HG03571 (cell line): ENCODE measurements around the gene ZNF280B.
"Not testable (repeated sequence)": the region's sequence is repeated elsewhere in the genome, so short reads cannot be mapped to it uniquely, and the experiment has no call there.

ENCODE experiments used
- ATAC-seq: cut with Tn5 transposase; IDR thresholded peaks from one replicate; pipeline ENCODE4 v1.9.1; 2021; ENCODE audit not compliant: unreplicated experiment

The ZNF280B gene

DNA sequence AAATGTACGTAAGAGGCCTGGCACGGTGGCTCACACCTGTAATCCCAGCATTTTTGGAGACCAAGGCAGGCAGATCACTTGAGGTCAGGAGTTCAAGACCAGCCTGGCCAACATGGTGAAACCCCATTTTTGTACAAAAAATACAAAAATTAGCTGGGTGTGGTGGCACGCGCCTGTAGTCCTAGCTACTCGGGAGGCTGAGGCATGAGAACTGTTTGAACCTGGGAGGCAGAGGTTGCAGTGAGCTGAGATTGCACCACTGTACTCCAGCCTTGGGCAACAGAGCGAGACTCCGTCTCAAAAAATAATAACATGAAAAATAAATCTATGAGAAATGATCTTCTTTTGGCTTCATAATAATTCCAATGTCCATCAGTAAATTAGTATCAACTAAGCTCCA lies 2.3 kb upstream of the ZNF280B start:
- not testable (repeated sequence) for ATAC-seq

DNA sequence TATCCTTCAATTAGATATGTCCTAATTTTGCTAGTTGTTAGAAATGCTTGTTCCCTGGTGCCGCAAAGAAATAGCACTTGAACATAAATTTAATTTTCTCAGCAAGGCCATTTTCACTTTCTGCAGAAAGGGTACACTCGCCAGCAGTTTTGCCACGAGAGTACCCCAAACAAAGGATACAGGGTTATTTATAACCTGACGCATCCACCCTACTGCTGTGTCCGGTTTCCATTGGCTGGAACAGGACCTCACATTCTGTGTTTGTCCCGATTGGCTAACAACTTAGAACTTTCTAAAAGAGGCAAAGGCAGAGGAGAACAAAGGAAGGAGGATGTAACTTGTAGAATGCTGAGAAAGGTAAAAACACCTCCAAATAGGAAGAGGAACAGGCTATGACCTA lies 1.4 kb upstream of the ZNF280B start:
- not testable (repeated sequence) for ATAC-seq

DNA sequence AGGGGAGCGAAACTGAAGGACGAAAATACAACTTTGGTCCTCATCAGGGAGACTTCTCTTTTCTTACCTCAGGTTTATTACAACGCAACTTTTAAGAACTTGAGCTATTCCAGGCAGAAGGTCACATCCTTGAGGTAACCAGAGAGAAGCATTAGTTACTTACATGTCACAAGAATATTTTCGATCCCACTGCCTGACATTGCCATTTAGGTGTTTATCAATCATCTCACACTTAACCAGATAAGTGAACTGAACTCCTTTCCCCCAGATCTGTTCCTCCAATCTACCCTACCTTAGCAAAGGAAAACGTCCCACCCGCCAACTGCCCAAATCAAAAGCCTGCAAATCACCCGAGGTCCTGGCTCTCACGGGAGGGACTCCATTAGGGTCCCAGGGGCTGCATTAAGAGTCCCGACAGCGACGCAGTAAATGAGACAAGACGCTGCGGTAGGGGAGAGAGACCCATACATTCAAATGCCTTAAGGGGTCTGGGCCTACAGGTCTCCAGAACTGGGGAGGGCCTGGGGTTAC lies 734 bp downstream of the ZNF280B start:
- ATAC-seq, result no peak

DNA sequence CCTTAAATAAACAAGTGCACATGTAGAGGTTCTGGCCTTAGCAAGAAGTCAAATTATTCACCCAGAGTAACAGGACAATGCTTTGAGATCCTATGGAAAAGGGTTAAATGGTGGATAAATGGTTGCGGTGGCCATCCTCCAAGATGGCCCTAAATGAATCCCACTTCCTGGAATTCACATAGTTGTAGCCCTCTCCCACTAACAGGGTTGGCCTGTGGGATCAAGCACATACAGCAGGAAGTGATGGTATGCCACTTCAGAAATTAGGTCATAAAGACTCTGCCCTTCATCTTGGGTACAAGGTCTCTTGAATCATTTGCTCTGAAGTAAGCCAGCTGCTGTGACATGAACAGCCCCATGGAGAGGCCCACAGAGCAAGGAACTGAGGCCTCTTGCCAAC lies 1.8 kb downstream of the ZNF280B start:
- no peak for ATAC-seq

DNA sequence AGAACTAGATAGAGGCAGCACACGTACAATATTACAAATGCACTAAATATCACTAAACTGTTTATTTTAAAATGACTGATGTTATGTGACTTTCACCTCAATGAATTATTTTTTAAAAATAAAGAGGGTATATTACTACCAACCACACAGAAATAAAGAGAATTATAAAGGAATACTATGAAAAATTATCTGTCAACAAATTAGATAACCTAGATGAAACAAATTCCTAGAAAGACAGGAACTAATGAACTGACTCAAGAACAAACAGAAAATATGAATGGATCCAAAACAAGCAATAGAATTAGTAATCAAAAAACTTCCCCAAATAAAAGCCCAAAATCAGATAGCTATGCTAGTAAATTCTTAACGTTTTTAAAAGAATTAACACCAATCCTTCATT lies 10.3 kb downstream of the ZNF280B start:
- ATAC-seq, result no peak

DNA sequence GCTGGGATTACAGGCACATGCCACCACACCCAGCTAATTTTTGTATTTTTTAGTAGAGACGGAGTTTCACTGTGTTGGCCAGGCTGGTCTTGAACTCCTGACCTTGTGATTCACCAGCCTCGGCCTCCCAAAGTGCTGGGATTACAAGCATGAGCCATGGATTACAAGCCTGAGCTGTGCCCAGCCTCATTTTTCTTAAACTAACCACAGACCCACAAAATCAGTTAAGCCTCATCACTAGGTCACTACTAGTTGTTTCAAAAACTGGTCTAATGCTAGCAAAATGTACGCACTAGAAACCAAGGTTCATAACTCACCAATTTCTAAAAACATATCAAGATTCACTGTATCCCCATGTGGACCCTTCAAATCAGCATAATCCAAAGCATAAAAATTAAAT lies 17.0 kb downstream of the ZNF280B start:
- ATAC-seq, result not testable (repeated sequence)

DNA sequence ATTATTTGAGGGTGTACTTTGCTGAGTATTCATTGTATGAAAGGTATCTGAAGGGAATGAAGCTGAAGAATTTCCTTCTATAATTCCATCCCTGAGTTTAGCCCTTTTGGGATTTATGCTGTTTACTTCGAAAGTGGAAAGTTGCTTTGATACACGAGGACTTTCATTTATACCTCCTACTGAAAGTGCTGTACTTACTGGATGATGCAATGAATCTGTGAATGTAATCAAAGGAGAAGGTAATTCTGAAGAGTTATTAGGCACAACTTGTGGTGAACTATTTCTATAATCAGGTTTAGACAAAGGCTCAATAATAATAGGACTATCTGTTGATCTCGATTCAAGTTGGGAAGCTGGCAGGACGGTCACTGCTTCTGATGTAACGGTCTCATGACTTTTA lies 19.8 kb downstream of the ZNF280B start:
- ATAC-seq, result no peak

DNA sequence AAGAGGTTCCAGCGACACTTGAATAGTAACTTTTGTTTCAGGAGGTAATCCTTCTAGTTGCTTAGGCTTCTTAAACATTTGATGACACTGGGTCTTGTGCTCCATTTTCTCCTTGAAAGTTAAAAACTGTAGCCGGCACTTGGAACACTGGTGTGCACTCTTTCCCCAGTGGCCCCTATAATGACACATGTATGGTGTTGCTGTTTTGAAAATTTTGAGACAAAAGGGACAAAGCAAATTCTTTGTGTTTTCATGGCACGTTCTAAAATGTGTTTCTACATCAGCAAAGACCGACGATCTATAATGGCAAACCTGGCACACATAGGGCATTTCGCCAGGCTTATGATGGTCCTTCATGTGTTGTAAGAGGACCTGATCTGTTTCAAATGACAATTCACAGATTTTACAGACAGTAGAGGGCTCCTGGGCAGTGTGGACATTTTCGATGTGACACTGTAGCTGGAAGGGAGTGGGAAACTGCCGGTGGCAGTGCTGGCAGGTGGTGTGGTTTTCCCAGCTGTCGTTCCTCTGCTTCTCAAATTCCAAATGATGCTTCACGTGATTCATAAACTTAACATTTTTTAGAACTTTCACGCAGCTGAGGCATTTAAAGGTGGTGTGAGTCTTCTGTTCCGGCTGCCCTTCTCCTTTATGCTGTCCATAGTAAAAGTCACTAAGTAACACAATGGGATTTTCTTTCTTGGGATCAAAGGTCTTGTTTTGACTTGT lies 20.5 kb downstream of the ZNF280B start:
- no peak for ATAC-seq

DNA sequence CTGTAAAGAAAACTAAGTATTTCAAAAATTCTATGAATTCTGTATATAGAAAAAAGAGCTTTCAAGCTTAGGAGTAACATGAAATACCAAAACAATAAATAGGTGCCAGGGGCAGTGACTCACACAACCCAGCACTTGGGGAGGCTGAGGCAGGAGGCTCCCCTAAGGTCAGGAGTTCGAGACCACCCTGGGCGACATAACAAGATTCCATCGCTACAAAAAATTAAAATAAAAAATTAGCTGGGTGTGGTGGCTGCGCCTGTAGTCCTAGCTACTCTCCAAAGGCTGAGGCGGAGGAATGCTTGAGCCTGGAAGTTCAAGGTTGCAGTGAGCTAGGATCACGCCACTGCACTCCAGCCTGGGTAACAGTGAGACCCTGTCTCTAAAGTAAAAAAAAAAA lies 21.5 kb downstream of the ZNF280B start:
- ATAC-seq, result no peak

DNA sequence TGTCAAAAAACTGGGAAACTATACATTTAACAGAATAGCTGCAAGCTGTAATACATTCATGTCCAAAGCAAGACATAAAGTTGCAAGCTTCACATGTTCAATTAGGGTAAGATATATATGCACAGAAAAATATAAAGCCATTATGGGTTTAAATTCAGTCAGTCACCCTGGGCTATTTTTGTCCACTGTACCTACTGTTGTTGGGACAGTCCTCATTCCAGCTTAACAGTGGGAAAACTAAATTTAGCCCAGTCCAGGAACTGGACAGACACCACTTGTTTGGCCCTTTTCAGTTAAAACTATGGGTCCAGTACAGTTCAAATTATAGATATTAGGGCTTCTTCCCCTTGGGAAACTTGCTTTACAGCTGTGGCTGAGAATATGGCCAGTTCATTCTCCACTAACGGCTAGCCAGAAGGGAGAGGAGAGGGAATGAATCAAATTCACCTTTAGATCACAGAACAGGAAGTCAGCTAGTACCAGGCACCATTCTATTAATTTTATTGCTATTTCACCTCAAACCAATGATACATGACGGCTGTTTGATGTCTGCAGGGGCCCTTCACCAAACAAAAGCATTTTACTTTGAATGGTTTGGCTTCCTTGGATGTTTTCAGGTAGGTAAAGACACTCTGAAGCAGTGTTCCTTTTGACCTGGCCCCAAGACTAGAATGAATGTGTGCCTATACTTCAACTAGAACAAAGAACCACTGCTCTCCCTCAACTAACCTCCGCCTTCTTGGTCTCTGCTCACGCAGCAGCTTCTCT lies 22.2 kb downstream of the ZNF280B start:
- no peak for ATAC-seq

DNA sequence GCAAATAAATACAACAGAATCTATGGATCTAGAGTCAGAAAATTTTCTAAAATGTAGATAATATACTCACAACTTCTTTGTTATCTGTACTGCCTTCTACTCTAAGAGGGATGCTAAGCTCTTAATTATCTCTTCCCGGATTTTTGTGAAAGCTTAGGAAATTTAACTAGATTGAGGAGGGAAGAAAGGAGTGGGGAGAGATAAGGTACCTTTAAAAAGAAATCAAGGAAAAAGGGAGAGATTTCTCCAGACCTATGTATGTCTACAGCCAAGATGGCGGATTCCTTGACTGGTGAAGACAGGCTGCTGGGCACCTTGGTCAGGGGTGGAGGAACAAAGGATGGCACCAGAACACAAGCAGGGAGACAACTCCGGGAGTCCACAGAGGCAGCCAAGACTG lies 23.0 kb downstream of the ZNF280B start:
- no peak for ATAC-seq

DNA sequence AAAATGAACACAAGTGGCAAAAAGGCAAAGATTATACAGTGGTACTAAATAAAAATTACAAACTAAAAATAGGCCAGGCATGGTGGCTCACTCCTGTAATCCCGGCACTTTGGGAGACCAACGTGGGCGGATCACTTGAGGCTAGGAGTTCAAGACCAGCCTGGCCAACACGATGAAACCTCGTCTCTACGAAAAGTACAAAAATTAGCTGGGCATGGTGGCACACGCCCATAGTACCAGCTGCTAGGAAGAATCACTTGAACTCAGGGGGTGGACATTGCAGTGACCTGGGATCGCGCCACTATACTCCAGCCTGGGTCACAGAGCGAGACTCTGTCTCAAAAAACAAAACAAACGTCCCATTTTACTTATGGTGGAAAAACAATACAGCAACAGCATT lies 24.5 kb downstream of the ZNF280B start:
- no peak for ATAC-seq

DNA sequence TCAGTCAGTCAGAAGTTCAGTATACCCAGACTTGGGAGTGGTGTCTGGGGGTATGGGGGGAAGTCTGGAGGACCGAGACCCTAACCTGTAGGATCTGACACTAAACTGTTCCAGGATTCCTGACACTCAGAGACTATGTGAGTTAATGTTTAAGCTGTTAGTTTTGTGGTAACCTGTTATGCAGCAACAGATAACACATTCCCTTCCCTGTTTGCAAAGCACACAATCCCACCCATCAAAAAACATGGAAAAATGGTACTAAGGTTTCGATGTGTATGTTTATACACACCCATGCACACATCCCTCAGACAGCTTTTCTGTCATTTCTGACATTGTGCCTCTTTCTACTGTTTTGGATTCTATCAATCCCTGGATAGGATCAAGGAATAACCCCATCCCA lies 27.6 kb downstream of the ZNF280B start:
- ATAC-seq, result no peak

DNA sequence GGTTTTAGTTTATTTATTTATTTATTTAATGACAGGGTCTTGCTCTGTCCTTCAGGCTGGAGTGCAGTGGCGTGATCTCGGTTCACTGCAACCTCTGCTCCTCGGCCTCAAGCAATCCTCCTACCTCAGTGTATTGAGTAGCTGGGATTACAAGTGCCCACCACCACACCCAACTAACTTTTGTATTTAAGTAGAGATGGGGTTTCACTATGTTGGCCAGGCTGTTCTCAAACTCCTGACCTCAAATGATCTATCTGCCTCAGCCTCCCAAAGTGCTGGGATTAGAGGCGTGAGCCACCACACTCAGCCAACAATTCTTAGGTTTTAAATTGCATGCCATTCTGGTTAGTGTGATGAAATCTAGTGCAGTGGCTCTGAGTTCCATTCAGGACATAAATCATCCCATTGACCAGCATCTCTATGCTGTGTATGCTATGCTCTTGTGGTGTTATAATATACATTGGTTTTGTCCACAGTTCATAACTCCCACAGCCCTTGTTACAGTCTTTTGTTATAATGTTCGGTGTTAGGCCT lies 28.5 kb downstream of the ZNF280B start:
- ATAC-seq, result no peak

DNA sequence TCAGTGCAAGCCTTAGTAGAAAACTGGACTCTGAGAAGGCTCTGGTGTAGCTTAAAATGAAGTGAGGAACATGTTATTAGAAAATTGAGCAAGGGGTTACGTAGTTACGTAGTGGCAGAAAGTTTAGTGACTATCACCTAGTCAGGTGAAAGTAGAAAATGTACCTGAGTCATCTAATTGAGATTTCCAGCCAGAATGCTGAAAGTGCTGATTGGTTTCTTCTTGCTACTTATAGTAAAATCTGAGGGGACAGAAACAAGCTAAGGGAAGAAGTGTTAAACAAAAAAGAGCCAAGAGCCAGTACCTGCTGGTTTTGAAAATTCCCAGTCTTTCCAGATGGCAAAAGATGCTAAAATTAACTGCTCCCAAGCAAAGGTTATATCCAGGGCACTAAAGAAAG lies 29.4 kb downstream of the ZNF280B start:
- no peak for ATAC-seq

DNA sequence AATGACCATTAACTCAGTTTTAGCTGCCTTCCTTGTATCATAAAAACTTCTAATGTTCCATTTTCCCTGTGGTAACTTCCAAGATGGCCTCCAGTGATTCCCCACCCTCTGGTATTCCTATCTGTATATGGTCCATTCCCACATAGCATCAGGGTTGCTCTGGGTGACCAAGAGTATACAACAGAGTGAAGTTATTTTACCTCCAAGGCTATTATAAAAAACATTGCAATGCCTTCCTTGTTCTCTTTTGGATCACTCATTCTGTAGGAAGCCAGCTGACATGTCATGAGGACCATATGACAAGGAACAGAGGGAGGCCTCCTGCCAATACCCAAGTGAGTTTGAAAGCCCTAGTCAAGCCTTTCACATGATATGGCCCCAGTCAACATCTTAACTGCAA lies 30.1 kb downstream of the ZNF280B start:
- no peak for ATAC-seq

DNA sequence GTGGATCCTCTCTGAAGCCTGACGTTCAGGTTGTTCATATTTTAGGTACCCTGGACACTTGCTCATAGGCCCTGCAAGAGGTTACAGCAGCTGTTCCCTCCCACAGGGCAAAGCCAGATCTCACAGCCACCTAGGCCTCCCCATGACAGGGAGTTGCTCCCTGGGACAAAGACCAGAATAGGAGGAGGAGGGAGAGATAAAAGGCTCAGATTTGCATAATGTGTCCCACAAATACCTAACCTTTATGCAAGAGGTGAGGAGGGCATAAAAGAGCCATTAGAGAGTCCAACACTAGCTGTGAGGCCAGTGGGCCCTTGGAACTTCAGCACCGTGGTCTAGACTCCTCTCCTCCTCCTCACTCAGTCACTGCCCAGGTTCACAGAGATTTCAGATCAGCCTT lies 33.8 kb downstream of the ZNF280B start:
- ATAC-seq, result no peak

DNA sequence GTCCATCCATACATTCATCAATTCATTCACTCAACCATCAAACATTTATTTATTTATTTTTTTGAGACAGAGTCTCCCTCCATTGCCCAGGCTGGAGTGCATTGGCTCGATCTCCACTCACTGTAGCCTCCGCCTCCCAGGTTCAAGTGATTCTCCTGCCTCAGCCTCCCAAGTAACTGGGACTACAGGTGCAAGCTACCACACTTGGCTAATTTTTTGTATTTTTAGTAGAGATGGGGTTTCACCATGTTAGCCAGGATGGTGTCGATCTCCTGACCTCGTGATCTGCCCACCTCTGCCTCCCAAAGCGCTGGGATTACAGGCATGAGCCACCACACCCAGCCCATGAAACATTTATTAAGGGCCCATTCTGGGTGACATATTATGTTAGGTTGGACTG lies 37.4 kb downstream of the ZNF280B start:
- ATAC-seq, result not testable (repeated sequence)

DNA sequence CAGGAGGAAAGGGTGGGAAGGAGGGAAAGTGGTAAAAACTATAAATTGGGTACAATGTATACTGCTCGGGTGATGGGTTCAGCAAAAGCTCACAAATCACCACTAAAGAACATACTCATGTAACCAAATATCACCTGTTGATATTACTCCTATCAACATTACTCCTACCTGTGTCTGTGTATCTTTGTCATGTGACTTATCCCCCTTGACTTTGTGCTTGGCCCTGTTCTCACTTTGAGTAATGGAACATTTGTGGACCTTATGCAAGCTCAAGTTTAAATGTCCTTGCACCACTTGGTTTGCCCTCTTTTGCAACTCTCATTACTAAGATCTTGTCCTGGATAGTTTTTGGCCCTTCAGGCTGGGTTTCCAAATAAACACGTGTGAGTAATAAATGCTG lies 39.0 kb downstream of the ZNF280B start:
- no peak for ATAC-seq

DNA sequence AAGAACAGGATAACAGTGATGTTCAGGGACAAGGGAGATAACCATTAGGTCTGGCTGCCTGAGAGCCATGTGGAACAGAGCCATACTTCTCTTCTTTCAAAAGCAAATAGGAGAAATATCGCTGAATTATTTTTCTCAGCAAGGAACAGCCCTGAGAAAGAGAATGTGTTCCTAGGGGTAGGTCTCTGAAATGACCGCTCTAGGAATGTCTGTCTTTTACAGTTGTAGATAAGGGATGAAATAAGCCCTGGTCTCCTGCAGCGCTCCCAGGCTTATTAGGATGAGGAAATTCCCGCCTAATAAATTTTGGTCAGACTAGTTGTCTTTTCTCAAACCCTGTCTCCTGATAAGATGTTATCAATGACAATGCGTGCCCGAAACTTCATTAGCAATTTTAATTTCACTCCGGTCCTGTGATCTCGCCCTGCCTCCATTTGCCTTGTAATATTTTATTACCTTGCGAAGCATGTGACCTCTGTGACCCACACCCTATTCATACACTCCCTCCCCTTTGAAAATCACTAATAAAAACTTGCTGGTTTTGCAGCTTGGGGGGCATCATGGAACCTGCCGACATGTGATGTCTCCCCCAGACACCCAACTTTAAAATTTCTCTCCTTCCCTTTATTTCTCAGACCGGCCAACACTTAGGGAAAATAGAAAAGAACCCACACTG lies 39.6 kb downstream of the ZNF280B start:
- ATAC-seq, result not testable (repeated sequence)

DNA sequence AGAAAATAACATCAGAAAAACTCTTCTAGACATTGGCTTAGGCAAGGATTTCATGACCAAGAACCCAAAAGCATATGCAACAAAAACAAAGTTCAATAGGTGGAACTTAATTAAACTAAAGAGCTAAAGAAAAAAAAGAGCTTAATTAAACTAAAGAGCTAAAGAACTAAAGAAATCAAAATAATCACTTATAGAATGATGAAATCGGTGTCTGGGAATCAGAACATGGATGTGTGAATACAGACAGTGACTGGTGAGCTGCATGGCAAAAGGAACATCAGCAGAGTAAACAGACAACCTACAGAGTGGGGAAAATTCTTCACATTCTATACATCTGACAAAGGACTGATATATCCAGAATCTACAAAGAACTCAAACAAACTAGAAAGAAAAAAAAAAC lies 41.4 kb downstream of the ZNF280B start:
- ATAC-seq, result no peak

DNA sequence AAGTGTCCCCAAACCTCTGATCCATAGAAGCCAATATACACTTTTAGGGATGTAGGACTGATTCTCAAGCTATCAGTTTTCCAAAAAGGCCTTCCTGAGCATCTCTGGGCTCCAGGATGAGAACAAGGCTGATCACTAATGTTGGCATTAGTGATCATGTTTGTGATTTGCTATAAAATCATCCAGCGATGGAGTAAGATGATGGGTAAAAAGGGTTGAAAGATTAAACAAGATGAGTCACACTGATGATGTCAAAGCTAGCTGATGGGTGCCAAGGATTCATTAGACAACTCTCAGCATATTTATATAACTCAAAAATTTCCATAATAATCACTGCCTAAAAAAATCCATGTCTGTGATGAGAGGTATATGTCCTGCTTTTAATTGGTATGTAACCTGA lies 42.8 kb downstream of the ZNF280B start:
- no peak for ATAC-seq
